Mucosa of gallbladder (tissue), 1 donor: ENCODE data around the gene GRAMD1A. TPM values are rescaled to one million over a fixed set of nuclear protein-coding genes. Genes with fewer than 3 reads are reported as not detected.
A peak's percentile ranks its signal among the peaks of the same experiment; 100 is the strongest.
"Not testable (repeated sequence)": the region's sequence is repeated elsewhere in the genome, so short reads cannot be mapped to it uniquely, and the experiment has no call there.

Experiments used
- DNase-seq: peaks from one replicate; pipeline ENCODE4 v3.0.0-alpha.2; 2020; ENCODE audit warnings: low spot score
- total RNA-seq: library from RNA; stranded (reverse); gene quantifications from one replicate; pipeline ENCODE4 v1.2.1, GENCODE V29; 2021
- donor health status: DM: no; HTN: no; CAD: no.

The GRAMD1A gene
- total RNA-seq, 1 donor from 2014 or later: 31.7 TPM

DNA sequence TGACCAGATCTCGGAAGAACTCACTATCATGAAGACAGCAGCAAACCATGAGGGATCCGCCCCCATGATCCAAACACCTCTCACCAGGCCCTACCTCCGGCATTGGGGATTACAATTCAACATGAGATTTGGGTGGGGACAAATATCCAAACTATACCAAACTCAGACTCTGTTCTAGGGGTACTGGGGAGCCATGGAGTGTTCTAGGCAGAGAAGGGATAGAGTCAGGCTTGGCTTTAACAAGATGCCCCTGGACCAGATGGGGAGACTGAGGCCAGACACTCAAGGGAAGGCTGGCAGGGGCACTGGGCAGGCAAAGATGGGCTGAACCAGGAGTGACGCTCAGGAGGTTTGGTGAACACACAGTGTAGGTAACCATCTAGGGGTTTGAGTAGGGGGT is 18.3 kb downstream of the GRAMD1A start:
- no peak for DNase-seq

DNA sequence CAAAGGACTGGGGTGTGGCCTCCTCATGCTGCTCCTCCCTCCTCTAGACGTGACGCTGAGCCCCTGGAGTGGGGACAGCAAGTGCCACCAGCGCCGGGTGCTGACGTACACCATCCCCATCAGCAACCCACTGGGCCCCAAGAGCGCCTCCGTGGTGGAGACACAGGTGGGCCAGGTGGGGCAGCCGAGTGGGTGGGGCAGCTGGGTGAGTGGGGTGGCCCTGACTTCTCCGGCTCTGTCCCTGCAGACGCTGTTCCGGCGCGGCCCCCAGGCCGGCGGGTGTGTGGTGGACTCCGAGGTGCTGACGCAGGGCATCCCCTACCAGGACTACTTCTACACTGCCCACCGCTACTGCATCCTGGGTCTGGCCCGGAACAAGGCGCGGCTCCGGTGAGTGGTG is 19.0 kb downstream of the GRAMD1A start:
- no peak for DNase-seq

- DNase-seq: no peak
Observed at GRCh38 chr19:35021016-35021415, 20.9 kb downstream of the GRAMD1A start.

DNA sequence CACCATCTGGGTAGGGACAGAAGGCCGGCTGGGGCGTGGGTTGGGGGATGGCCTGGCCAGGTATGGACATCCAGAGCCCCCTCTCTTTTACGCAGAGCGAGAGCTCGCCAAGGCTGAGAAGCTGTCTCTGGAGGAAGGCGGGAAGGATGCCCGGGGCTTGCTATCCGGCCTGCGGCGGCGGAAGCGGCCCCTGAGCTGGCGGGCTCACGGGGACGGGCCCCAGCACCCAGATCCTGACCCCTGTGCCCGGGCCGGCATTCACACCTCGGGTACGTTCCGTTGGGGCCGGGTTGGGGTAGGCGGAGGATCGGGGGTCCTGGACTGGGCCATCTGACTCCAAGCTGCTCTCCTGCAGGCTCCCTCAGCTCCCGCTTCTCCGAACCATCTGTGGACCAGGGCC is 21.5 kb downstream of the GRAMD1A start:
- DNase-seq: no peak

- DNase-seq: no peak
Observed at GRCh38 chr19:35022460-35022859, 22.3 kb downstream of the GRAMD1A start.

DNA sequence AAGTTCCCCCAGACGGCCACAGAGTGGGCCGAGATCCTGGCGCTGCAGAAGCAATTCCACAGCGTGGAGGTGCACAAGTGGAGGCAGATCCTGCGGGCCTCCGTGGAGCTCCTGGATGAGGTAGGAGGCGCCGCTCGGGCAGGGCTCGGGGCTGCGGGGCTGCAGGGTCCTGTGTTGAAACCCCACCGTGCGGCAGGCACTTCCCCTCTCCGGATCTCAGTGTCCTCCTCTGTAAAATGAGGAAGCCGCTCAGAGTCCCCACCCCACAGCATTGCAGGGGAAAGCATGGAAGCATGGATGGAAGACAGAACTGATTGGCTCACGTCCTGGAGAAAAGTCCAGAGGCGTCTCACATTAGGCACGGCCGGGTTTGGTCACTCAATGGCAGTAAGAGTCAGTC is 23.3 kb downstream of the GRAMD1A start:
- DNase-seq: no peak

DNA sequence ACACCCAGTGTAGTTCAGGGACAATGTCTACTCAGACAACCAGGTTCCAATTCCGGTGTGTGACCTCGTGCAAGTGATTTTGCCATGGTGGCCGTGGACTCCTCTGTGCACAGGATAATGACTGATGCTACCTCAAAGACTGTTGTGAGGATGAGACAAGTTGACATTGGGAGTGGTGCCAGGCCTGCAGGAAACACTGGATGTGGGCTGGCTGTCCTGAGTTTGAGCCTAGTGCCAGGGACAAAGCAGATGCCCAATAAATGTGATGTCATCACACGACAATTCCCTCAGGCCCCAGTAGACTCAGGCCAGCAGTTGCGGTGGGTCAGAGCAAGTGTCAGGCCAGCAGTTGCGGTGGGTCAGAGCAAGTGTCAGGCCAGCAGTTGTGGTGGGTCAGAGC is 24.0 kb downstream of the GRAMD1A start:
- DNase-seq: no peak

- no peak for DNase-seq
Observed at GRCh38 chr19:35025969-35026368, 25.8 kb downstream of the GRAMD1A start.

GRCh38 chr19:35026418-35026817 is 26.3 kb downstream of the GRAMD1A start:
- no peak for DNase-seq

GRCh38 chr19:35027009-35027408 is 26.9 kb downstream of the GRAMD1A start:
- no peak for DNase-seq

DNA sequence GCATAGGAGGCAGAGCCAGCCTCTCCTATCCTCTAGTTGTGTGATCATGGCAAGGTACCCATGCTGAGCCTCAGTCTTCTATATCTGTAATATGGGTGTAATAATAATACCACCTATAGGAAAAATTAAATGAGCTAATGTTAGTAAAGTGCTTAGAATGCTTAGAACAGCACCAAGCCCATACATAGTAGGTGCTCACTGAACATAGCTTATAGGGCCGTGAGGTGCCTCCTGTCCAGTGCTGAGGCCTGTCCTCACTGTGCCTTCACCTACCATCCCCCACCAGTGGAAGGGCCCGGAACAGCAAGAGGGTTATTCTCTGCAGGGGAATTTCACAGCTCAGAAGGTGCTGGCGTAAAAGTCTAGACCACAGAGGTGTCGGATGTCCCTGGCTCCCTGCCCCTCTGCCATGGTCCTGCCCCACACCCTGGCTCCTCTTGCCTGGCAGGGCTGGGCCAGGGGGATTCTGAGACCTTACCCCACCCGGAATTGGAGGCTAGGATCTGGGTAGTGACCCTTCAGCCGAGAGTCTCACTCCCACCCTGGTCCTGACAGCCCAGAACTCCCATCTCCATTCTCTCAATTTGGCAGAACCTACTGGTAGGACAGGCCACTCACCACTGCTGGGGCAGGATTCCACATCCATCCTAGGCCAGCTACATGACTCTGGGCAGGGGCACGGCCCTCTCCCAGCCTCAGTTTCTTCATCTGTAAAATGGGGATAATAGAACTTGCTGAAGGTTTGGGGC is 27.9 kb downstream of the GRAMD1A start:
- DNase-seq: no peak

DNA sequence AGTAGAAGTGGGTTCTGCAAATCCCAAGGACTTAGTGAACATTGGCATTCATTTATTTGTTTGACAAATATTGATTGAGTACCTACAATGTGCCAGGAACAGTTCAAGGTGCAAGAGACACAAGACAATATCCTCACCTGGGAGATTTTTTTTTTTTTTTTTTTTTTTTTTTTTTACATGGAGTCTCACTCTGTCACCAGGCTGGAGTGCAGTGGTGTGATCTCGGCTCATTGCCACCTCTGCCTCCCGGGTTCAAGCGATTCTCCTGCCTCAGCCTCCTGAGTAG is 28.4 kb downstream of the GRAMD1A start:
- not testable (repeated sequence) for DNase-seq

- DNase-seq: not testable (repeated sequence)
Observed at GRCh38 chr19:35029275-35029736, 29.2 kb downstream of the GRAMD1A start.

DNA sequence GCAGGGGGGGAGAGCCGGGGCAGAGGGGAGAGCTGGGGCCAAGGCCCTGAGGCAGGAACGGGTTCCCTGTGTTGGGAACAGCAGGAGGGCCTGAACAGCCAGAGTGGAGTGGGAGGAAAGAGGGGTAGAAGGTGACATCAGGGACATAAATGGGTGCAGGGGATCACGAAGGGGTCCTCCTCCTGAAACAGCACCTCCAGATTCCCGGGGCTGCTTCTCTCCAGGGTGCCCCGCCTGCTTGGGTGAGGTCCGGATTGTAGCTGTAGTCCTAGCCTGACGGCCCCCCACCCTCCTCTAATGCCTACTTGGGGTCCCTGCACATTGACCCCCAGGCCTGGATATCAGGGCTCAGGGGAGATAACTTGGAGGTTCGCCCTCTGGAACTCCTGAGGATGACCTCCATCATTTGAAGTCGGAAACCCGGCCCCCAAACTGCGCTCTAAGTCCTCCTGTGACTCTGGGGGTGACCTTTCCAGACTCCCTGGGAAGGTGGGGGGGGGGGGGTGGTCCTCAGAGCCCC is 29.7 kb downstream of the GRAMD1A start:
- no peak for DNase-seq

DNA sequence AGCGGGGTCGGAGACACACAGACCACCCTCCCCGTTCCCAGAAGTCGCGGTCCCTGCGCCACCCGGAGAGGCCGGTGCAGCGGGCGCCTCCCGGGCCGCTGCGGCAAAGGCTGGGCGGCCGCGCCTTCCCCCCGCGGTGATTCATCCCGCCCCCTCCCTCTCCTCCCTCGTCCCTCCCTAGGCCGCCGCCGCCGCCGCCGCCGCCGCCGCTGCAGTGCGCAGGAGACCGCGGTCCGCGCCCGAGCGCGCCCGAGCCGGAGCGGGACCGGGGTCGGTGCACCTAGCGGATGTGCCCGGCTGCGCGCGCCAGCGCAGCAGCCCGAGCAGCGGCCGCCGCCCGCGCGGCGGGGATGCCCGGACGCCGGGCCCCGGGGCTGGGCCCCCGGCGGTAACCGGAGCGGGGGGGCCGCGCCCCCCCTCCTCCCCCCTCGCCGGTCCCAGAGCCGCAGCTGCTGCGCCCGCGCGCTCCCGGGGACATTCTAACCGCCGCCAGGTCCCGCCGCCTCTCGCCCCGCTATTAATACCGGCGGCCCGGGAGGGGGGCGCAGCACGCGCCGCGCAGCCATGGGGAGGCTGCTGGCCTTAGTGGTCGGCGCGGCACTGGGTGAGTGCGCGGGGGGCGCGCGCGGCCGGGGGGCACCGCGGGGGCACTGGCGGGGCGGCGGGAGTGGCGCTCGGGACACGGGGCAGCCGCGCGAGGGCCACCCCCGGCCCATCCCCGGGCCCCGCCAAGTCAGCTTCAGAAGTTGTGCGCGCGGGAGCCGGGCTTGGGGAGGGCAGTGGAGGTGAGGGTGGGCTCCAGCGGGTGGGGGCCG is 30.3 kb downstream of the GRAMD1A start, which contains the start of gene SCN1B:
Gene SCN1B, plus strand, starts transcription at position 214 of the 815 bp plus-strand sequence. Its CDS starts 351 bp downstream, at position 565.
- peak; percentile 25 for DNase-seq

DNA sequence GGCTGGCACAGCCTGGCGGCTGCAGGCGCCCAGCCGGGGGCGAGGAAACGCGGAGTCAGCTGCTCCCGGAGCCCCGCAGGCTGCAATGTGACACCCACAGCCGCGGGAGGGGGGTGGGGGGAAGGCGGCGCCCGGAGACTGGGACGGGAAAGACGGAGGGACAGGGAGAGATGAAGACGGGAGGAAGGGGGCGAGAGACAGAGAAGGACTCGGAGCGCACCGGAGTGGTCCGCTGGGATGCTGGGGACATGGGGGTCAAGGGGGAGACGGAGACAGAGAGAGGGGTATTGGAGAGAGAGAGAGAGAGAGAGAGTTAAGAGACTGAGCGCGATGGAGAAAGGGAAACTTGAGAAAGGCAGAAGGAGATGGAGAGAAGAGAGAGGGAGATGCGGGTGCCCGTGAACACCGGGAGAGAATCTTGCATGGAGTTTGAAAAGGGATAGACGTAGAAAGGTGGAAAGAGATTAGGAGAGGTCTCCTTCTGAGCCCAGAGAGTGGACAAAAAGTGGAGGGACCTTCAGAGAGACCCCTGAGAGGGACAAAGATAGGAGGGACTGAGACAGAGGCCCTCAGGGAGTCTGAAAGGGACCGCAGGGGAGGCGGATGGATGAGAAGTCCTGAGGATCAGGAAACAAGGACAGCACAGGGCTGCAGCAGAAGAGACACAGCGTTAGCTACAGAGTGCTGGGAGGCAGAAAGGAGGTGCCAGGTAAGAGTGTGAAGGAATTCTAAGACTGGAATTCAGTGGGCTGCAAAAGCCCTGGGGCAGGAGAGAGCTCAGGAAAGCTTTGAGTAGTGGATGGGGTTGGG is 31.2 kb downstream of the GRAMD1A start:
- no peak for DNase-seq

DNA sequence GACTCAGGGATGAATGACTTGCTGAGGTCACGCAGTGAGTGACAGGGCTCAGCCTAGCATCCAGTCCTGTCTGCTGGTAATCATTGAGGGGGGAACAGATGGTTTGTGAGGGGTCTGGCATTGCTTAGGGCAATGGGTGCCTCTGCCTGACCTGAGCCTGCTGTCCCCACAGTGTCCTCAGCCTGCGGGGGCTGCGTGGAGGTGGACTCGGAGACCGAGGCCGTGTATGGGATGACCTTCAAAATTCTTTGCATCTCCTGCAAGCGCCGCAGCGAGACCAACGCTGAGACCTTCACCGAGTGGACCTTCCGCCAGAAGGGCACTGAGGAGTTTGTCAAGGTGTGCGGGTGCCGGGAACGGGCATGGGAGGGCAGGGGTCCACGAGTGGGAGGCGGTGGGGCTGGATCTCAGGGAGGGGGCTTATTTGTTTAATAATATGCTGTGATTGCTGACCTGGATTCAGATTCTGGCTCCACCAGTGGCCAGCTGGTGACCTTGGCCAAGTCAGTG is 32.3 kb downstream of the GRAMD1A start:
- no peak for DNase-seq

DNA sequence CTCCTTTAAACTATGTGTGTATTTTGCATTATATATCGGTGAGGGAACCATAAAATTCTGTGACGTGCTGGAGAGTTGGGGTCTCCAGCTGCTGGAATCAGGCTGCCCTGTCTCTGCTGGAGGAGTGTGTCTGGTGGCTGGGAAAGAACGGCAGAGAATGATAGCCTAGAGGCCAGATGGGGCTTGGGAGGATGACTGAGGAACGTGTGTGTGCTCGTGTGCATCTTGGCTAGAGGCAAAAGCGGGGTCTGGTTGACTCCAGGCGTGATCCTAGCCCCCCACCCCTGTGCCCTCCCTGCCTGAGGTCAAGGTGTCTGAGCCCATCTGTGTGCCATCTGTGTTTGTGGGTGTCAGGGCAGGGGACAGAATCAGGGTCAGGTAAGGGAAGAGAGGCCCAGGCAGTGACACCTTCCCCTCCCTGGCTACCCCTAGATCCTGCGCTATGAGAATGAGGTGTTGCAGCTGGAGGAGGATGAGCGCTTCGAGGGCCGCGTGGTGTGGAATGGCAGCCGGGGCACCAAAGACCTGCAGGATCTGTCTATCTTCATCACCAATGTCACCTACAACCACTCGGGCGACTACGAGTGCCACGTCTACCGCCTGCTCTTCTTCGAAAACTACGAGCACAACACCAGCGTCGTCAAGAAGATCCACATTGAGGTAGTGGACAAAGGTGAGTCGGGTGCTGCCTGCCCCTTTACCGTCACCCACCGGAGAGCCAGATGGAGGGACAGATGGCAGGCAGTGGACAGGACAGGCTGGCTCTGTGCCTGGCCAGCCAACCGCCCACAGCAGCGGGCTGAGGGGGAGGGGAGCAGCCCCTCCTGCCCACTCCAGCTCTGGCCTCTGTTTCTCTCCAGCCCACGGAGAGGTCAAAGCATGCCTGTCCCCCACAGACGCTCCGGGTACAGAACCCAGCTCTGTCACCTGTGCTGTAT is 33.2 kb downstream of the GRAMD1A start:
- no peak for DNase-seq

GRCh38 chr19:35034005-35034502 is 33.9 kb downstream of the GRAMD1A start:
- DNase-seq: no peak

- DNase-seq: no peak
Observed at GRCh38 chr19:35034588-35035382, 34.7 kb downstream of the GRAMD1A start.
